T47D (cell line): ENCODE results near the gene DUSP18.
A peak's percentile ranks its signal among the peaks of the same experiment; 100 is the strongest.
"Not testable (repeated sequence)": the region's sequence is repeated elsewhere in the genome, so short reads cannot be mapped to it uniquely, and the experiment has no call there.

Experiments used
- DNase-seq, 2 experiments: peaks; one replicate each; pipeline versions ENCODE4 v3.0.0 to v3.0.0-alpha.2; 2011 to 2012; ENCODE audit warnings: low read depth in 1 of 2, low spot score in 1 of 2
- JUND ChIP-seq: IDR thresholded peaks from 2 replicates; pipeline ENCODE4 v1.6.1; 2012; ENCODE audit warnings: low read depth
- in situ Hi-C: cut with HindIII; loops from 2 replicates; pipeline ENCODE4 v1.10.0; 2016; ENCODE audit warnings: low sequenced_read_pairs, low pct_unique_long_range_greater_than_20kb

DUSP18 gene

DNA sequence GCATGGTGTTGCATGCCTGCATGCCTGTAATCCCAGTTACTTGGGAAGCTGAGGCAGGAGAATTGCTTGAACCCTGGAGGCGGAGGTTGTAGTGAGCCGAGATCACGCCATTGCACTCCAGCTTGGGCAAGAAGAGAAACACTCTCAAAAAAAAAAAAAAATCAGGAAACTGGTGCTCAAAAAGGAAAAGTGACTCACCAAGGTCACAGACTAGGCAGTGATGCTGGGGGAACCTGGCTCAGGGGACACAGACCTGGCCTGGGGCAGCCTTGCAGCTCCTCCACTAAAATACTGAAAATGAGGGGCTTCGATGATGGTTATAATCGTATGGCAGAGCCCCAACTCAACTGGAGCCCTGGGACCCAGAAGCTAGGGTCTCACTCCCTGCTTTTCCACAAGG, 40.2 kb downstream of the DUSP18 start:
- in situ Hi-C loops: no loop called here

DNA sequence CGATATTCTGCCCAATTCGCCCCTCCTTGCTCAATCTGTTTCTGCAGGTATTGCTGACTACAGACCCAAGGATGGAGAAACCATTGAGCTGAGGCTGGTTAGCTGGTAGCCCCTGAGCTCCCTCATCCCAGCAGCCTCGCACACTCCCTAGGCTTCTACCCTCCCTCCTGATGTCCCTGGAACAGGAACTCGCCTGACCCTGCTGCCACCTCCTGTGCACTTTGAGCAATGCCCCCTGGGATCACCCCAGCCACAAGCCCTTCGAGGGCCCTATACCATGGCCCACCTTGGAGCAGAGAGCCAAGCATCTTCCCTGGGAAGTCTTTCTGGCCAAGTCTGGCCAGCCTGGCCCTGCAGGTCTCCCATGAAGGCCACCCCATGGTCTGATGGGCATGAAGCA, 41.3 kb downstream of the DUSP18 start:
- in situ Hi-C loops: no loop called here
- no peak for TF ChIP-seq JUND
- no peak for DNase-seq

More for the DNA sequence above, 40.2 kb downstream of the DUSP18 start:
- no peak for DNase-seq
- TF ChIP-seq JUND: no peak

DNA sequence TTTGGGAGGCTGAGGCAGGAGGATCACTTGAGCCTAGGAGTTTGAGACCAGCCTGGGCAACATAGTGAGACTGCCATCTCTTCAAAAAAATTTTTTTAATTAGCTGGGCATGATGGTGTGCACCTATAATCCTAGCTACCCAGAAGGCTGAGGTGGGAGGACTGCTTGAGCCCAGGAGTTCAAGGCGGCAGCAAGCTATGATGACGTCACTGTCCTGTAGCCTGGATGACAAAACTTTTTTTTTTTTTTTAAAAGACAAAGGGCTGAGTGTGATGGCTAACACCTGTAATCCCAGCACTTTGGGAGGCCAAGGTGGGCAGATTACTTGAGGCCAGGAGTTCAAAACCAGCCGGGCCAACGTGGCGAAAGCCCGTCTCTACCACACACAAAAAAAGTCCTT, 47.8 kb downstream of the DUSP18 start:
- in situ Hi-C loops, DNase-seq: not testable (repeated sequence)

DNA sequence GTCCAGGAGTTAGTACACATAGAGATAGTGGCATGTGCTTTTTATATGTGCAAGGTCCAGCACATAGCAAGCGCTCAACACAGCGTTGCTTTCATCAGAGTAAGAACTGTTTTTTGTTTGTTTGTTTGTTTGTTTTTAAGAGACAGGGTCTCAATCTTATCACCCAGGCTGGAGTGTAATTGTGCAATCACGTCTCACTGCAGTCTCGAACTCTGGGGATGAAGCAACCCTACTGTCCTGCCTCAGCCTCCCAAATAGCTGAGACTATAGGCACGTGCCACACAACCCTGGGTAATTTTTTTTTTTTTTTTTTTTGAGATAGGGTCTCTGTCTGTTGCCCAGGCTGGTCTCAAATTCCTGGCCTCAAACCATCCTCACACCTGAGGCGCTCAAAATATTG, 49.9 kb downstream of the DUSP18 start:
- no peak for DNase-seq
- in situ Hi-C loops: no loop called here
- no peak for TF ChIP-seq JUND

- in situ Hi-C loops: no loop called here
- no peak for DNase-seq
These were observed 52.1 kb downstream of the DUSP18 start for GRCh38 chr22:30615543-30615954.

DNA sequence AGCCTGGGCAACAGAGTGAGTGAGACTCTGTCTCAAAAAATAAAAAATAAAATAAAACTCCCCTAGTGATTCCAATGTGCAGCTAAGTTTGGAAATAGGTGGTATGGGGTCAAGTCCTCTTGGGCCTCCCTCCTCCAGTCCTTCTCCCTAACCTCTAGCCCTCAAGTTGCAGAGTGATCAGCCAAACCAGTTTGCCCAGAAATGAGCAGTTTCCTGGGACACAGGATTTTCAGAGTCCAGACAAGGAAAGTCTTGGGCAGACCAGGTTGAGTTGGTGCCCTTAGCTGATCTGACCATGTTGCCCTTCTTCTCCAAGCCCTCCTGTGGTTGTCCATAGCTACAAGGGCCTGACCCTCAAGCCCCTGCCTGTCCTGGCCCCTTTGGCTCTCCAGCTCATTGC, 52.8 kb downstream of the DUSP18 start:
- DNase-seq: peak in 1 of 2 experiments; percentile 61
- no peak for TF ChIP-seq JUND
- in situ Hi-C loops: no loop called here

More at GRCh38 chr22:30615543-30615954, 52.1 kb downstream of the DUSP18 start:
- no peak for TF ChIP-seq JUND

GRCh38 chr22:30614268-30614667, 53.4 kb downstream of the DUSP18 start:
- in situ Hi-C loops: no loop called here
- no peak for TF ChIP-seq JUND

GRCh38 chr22:30612789-30613188, 54.9 kb downstream of the DUSP18 start:
- TF ChIP-seq JUND: no peak
- in situ Hi-C loops: no loop called here
- DNase-seq: no peak

More at GRCh38 chr22:30614268-30614667, 53.4 kb downstream of the DUSP18 start:
- DNase-seq: no peak
